Activated CD4-positive, CD25-positive, alpha-beta regulatory T cell (primary cell): Measurements from ENCODE around the gene FOXO3B.
"Not testable (repeated sequence)": the region's sequence is repeated elsewhere in the genome, so short reads cannot be mapped to it uniquely, and the experiment has no call there.

ENCODE experiments used
- DNase-seq, 4 experiments: peaks; one replicate each; lab custom pipeline; 2025; lab: John Stamatoyannopoulos, UW

The FOXO3B gene

DNA sequence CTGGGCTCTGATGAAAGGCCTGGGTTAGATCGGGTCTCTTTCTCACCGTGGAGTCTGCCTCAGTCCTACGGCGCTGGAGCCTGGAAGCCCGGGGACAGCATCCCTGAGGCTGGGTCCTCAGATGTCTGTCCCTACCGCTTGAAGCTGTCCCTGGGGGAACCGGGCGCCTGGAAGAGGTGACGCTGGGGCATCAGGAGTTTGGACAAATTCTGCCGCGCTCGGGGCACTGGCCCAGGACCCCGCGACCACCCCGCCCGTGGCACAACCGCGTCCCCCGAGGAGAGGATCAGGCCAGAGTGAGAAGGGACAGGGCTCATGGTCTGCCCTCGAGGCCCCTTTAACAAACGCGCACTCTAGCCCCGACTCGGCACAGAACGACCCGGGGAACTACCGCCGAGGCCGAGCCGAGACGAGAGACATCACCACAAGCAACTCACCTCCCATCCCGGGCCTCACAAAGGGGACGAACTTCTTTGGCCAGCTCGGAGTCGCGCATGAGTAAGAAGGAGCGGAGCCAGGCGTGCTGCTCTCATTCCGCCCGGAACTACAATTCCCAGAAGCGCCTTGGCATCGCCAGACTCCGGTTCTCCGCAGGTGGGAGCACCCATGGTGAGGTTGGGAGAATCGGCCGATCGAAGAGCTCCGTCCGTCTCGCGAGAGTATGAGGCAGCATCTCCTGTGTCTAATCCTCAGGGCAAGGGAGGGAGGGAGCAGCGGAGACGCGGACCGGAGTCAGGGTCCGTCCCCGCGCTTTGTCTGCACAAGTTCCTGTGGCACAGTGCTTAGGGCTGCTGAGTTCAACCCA is at the start of gene FOXO3B:
FOXO3B (minus strand) TSS at position 548 of the 805 bp plus-strand sequence. CDS start 663 bp downstream, outside the sequence.
- peak in 2 of 4 experiments; percentile 17 for DNase-seq

DNA sequence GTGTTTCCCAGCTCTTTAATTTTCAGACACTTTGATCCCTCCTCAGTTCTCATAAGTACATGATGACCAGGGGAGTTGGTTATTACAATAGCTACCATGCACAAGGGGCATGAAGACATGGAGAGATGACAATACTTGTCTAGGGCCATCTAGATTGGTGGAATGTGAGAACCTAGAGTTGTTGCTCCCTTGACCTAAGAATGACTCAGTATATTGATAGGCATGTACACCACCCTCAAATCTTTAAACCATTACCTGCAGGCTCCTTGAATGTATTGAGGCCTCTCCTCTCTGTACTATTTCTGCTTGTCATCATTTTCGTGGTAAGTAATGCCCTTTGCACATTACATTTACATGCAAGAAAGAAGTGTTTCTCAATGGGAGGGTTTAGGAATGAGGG is 41.4 kb upstream of the FOXO3B start:
- not testable (repeated sequence) for DNase-seq

DNA sequence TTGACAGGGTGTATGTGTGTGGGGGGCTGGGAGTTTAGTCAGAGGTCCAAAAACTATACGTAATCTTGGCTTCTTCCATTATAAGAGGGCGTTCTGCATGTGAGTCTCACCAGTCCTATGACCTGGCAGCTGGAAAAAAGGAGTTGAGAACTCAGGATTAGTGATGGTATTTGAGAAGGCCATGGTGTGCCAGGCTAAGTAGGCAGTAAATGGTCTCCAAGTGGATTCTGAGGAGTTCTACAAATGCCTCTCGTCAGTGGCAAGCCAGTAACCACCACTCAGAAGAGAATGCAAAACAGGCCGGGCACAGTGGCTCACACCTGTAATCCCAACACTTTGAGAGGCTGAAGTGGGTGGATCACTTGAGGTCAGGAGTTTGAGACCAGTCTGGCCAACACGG is 40.5 kb upstream of the FOXO3B start:
- DNase-seq = not testable (repeated sequence)

DNA sequence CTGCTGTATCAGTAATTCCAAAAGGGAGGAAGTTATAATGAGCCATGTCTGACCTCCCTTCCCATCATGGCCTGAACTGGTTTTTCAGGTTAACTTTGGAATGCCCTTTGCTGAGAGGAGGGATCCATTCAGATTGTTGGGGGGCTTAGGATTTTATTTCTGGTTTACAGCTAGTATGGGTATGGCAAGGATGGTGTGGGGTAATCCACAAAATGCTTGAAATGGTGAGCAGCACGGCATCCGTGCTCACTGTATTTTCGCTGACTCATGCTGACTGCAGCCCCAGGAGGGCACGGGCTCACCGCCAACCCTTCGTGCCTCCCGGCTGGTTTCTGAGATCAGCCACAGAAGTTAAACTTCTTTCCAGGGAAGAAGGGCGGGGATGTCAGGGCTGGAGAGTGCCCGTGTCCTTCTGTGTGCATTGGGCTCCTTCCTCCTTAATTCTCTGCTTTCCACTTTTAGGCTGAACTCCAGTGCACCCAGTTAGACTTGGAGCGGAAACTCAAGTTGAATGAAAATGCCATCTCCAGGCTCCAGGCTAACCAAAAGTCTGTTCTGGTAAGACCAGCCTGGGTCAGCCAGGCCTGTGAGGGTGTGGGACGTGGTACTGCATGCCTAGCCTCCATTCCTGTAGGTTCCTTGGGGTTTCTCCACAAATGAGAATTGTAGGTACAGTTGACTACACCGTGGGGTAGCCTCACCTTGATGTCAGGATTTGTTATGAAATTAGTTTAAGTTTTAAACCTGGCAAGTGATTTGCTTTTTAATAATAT is 39.8 kb upstream of the FOXO3B start:
- DNase-seq = not testable (repeated sequence)

DNA sequence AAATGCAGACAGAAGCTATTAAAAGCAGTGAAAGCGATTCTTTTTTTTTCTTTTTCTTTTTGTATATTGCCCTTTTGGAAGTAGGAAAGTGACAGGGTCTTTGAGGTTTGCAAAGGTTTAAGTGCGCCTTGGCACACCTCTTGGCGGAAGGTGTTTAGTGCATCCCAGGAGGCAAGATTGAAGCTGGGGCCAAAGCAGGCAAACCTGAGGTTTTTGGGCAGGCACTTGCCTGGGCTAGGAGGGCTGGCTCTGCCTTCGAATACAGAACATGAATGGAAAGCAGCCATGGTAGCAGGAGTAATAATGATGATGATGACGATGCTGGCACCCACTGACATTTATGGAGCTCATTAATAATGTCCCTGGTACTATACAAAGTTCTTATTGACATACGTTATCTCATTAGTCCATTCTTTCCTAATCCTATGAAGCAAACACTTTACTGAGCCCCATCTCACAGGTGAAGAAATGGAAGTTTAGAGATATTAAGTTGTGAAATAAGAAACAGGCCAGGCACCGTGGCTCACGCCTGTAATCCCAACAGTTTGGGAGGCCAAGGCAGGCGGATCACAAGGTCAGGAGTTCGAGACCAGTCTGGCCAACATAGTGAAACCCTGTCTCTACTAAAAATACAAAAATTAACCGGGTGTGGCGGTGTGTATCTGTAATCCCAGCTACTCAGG is 37.5 kb upstream of the FOXO3B start:
- DNase-seq = not testable (repeated sequence)

DNA sequence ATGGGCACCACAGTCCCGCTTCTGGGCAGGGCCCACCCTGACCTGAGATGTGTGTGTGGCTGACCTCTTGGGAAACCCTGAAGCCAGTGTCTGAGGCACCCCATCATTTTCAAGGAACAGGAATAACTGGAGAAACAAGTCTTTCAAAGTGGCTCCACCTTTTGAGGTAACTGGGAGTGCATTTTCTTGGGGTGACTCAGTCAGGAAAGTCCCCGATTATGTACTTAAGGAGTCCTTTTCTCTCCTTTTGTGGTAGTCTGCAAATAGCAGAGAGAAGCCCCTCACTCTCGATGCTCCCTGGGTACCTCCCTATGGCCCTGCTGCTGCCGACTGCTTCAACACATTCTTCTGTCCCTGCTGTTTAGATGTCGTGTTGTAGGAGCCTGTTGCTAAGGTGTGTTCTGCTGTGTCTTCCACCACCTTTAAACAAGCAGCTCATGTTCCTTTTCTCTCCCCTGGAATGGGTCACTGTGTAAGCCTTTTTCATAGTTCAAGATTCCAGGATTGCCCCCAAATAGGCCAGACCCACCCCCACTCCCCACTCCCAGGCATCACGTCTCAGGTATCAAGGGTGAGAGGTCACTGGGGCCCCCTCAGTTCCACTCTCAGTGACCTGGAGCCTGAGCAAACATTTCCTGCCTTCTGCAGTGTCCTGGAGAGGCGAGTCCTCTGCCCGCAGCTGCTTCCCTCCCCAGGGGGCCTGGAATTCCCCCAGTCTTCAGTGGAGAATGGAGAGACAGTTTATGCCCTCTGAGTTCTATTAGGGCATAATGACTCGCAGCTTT is 36.7 kb upstream of the FOXO3B start:
- DNase-seq = not testable (repeated sequence)

DNA sequence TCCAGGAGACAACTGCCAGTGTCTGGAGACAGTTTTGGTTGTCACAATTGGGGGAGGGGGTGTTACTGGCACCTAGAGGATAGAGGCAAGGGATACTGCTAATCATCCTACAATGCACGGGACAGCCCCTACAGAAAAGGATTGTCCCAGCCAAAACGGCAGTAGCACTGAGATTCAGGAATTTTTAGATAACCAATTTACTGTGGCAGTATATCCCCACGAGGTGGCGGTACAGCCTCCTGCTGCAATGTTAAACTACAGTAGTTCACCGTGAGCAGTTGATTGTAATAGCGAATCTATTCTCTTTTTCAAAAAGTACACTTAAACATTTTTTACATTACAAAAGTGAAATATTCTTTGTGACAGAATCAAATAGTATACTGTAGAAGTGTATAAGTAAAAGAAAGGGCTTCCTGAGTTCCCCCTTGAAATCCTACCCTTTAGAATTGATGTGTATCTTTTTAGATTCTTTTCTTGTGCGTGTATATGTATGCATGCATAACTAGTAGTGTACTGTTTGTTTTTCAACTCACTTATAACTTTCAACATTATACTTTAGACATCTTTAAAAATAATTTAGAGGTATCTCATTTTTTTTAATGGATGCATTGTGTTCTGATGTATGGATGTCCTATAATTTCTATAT is 30.4 kb upstream of the FOXO3B start:
- peak; percentile 15 to 42 (median 28) for DNase-seq

DNA sequence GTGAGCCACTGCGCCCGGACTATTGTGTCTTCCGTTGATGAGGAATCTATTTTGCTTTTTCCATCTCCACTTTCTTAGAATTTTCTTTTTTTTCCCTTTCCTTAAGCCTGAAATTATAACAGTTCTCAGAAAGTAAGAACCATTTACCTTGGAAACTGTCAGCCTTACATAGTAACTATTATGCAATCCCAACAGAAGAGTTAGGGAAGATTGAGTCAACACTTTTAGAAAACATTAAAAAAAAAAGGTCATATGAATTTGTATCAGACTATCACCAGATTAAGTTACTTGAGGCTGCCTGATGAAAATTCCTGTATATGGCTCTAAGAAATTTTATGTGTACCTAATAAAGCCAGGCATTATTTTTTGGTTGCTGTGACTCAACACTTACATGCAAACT is 26.1 kb upstream of the FOXO3B start:
- DNase-seq = not testable (repeated sequence)

DNA sequence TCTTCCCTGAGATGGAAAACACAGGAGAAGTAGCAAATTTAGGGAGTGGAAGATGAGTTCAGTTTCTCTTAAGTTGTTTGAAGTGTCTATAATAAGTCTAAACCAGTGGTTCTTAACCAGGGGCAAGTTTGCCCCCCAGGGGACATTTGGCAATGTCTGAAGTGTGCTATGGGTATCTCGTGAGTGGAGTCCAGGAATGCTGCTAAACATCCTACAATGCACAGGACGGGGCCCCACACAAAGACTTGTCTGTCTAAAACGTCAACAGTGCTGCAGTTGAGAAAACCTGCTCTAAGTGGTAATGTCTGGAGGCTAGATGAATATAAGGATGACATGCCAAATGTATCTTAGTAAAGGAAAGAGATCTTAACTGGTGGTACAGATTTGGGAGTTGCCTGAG is 23.8 kb upstream of the FOXO3B start:
- not testable (repeated sequence) for DNase-seq

DNA sequence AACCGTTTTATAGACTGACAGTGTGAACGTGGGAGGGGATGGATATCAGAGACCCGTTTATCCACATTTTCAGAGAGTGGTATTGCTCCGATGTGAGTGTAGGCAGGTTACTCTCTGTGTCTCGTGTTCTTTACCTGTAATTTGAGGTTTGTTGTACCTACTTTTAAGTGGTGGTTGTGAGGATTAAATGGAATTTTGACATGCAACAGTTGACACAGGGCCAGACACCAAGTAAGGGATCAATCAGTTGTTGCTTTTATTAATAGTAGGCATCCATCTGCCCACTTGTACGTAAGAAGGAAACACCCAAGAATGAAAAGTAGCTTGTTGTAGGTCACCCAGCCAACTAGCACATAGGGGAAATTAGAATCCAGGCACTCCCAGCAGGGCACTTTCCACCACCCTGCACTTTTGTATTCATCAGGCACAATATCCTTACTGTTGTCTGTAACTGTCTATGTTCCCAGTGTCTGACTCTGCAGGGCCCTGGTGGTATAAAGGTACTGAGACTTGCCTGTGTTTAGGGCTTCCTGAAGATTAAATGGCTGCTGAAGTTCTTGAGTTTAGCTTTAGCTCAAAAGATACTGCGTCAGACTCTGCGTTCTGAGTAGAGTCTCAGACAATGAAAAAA is 16.5 kb upstream of the FOXO3B start:
- DNase-seq = not testable (repeated sequence)

DNA sequence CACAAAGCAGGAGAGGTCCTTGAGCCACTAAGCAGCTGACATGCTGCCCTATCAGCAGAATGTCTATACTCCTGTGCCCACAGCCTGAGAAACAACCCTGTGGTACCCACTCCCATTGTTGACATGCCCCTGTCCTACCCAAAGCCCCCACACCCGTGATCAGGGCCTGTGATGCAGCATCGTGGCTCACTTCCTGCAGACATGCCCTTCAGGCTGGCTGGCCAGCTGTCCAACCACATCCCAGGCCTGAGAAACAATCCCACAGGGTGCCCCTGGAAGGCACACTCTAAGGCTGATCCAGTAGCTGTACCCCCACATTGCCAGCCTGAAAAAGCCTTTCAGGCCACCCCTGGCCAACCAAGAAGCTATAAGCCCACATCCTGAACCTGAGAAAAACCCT is 13.0 kb upstream of the FOXO3B start:
- not testable (repeated sequence) for DNase-seq

DNA sequence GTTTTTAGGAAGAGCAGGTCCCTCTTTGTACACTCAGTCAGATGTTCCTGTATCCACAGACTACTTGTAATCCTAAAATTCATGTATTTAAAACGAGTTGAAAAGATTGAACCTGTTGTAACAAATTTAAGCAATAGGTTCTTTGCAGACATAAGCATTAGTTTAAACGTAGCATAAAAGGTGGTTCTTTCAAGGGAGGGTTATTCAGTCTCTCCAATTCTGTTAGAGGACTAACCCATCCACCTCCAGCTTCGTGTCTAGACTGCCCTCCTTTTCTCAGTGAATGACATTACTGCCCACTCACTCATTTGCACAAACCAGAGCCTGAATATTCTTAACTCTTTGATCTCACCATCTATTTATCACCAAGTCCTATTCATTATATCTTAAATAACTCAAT is 554 bp upstream of the FOXO3B start:
- not testable (repeated sequence) for DNase-seq

DNA sequence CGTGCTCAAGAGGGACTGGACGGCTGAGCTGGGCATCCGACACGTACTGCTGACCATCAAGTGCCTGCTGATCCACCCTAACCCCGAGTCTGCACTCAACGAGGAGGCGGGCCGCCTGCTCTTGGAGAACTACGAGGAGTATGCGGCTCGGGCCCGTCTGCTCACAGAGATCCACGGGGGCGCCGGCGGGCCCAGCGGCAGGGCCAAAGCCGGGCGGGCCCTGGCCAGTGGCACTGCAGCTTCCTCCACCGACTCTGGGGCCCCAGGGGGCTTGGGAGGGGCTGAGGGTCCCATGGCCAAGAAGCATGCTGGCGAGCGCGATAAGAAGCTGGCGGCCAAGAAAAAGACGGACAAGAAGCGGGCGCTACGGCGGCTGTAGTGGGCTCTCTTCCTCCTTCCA is 4.7 kb downstream of the FOXO3B start:
- DNase-seq = not testable (repeated sequence)

DNA sequence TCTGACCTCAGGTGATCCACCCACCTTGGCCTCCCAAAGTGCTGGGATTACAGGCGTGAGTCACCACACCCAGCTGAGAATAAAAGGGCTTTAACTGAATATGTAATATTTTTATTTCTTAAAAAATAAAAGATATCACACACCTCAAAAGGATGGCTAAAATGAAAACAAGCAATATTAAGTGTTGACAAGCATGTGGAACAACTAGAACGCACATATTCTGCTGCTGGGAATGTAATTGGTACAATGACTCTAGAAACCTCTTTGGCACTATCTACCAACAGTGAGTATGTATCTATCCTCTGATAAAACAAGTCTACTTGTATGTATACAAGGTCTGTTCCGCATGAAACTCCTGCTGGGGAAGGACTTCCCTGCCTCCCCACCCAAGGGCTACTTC is 5.2 kb downstream of the FOXO3B start:
- DNase-seq = not testable (repeated sequence)

DNA sequence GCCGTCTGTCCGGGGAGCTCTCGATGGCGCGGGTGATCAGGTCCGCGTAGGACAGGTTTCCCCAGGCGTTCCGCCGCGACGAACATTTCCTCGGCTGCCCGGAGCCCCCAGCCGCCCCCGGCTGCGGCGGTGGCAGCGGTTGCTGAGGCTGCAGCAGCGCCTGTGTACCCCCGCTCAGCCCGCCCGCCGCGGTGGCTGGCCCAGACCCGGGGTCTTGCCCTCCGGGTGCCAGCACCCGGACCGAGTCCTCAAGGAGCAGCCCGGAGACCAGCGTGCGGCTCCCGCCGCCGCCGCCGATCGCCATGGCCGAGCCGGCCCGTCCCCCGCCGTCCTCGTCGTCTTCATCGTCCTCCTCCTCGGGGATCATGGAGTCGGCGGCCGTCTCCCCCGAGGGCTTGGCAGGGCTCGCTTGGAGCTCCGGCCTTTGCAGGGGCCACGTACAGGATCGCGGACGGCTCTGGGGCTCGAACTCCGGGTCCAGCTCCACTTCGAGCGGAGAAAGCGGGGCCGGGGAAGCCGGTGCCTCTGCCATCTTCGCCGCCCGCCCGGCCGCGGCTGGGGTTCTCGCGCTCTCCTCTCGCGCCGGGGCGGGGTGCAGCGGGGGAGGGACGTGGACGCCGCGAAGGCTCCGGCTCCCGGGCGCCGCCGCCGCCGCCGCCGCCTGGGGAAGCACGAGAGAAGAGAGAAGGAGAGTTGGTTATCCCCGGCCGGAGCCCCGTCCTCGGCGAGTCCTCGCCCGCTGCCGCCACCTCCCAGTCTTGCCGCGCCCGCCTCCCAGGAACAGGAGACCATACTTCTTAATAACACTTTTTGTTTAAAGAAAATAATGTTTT is 9.5 kb downstream of the FOXO3B start:
- not testable (repeated sequence) for DNase-seq

DNA sequence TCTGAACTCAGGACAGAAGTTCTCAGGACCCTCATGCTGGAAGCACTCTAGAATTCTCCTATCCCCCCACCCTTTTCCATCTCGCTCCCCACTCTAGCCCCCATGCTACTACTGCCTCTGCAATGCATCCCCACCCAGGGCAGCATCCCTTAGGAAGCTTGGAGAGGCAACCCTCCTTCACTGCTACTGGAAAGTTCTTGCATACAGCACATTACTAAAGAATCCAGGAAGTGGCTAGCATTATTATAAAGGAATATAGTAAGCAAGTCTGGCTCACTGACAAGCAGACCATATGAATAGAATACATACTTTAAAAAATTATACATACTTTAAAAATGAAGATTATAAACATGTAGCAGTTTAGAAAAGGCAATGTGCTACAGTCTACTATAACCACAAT is 13.5 kb downstream of the FOXO3B start:
- not testable (repeated sequence) for DNase-seq

DNA sequence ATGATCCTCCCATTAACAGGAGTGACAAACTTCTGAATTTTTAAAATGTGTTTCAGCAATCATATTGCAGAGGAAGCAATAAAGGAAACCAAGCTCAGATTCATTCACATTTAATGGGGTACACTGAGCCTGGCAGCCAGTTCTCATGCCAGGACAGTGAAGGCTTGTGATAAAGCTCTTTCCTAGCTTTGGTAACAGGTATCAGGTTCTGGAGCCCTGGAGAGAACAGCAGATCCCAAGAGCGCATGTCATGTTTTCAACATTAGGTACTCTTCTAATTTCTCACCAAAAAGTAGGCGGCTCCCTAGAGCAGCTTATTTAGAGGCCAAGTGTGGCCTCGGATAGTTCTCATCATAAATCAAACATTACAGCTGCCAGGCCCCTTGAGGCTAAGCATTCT is 14.6 kb downstream of the FOXO3B start:
- not testable (repeated sequence) for DNase-seq

DNA sequence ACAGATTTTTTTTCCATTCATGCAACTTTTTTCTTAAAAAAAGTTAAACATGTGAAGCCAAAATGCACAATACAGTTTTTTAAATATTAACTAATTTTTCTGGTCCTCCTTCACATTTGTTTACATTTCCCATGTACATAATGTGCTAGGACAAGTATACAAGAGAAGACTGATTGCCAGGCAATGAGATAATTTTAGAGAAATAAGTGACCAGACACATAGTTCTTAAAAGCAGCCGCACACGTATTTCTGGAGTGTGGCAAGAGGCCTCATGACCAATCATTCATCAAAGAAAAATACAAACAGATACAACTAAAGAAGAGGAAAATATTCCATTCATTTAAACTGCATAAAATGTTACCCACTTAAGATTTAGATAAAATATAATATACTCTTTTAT is 15.8 kb downstream of the FOXO3B start:
- DNase-seq = not testable (repeated sequence)

DNA sequence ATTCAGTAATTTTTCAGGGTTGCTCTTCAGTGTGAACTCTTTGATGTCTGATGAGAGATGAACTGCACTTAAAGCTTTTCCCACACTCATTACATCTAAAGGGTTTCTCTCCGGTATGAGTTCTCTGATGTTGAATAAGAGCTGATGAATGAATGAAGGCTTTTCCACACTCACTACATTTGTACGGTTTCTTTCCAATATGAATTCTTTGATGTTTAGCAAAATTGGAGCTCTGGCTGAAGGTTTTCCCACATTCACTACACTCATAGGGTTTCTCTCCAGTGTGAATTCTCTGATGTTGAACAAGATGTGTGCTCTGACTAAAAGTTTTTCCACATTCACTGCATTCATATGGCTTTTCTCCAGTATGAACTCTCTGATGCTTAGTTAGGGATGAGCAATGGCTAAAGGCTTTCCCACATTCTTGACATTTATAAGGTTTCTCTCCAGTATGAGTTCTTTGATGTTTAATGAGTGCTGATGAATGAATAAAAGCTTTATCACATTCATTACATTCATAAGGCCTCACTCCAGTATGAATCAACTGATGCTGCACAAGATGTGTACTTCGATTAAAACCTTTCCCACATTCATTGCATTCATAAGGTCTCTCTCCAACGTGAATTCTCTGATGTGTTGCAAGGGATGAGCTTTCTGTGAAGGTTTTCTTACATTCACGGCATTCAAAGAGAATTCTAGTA is 20.0 kb downstream of the FOXO3B start:
- DNase-seq = not testable (repeated sequence)
